Neural cell (in vitro differentiated cells): ENCODE data around the gene P2RY6.

Experiments used
- CTCF ChIP-seq: fragments of 450-650 bp; IDR thresholded peaks from 2 replicates; pipeline ENCODE4 v1.5.1; 2014; ENCODE audit warnings: antibody characterized with exemption, mild to moderate bottlenecking, moderate library complexity; ENCODE audit not compliant: poor library complexity, severe bottlenecking
- EP300 ChIP-seq: fragments of 450-650 bp; conservative IDR thresholded peaks from 2 replicates; pipeline ENCODE4 v1.6.1; 2014; ENCODE audit warnings: antibody characterized with exemption, mild to moderate bottlenecking, moderate library complexity; ENCODE audit not compliant: poor library complexity, severe bottlenecking
- EZH2 ChIP-seq: fragments of 200-600, 300-800 bp; shearing (Covaris generic), sonication (generic); IDR thresholded peaks from 2 replicates; pipeline ENCODE4 v1.6.1; 2014; ENCODE audit warnings: antibody characterized with exemption, low read length, borderline replicate concordance, mild to moderate bottlenecking; ENCODE audit not compliant: insufficient read depth, poor library complexity, severe bottlenecking
- POLR2AphosphoS5 ChIP-seq: IDR thresholded peaks from 2 replicates; pipeline ENCODE4 v1.6.1; 2012
- RAD21 ChIP-seq: fragments of 450-650 bp; conservative IDR thresholded peaks from 2 replicates; pipeline ENCODE4 v1.6.1; 2014; ENCODE audit warnings: antibody characterized with exemption, mild to moderate bottlenecking, moderate library complexity
- REST ChIP-seq: IDR thresholded peaks from 2 replicates; pipeline ENCODE4 v1.6.1; 2012; ENCODE audit warnings: borderline replicate concordance
- SMC3 ChIP-seq: fragments of 450-650 bp; conservative IDR thresholded peaks from 2 replicates; pipeline ENCODE4 v1.6.1; 2014; ENCODE audit warnings: antibody characterized with exemption, mild to moderate bottlenecking, moderate library complexity; ENCODE audit not compliant: poor library complexity
- TAF1 ChIP-seq: IDR thresholded peaks from 2 replicates; pipeline ENCODE4 v1.6.1; 2012; ENCODE audit warnings: low read depth

GRCh38 chr11:73293356-73293936, 21.3 kb downstream of the P2RY6 start:
- TF ChIP-seq CTCF (no peak), EP300 (no peak), RAD21 (no peak), REST (no peak), EZH2 (no peak), TAF1 (no peak), POLR2AphosphoS5 (no peak), SMC3 (no peak)
